ENCODE results near the gene CERS4. TPM values are rescaled to one million over a fixed set of nuclear protein-coding genes. Genes with fewer than 3 reads are reported as not detected.
"Not testable (repeated sequence)": the region's sequence is repeated elsewhere in the genome, so short reads cannot be mapped to it uniquely, and the experiment has no call there.

The CERS4 gene
- total RNA-seq, 1 donor from 2014 or later = 29.1 TPM

GRCh38 chr19:8264248-8264647 lies 55.1 kb downstream of the CERS4 start:
- H3K27ac Mint-ChIP-seq; DNase-seq (ENCODE audit: low spot score); H3K36me3 Mint-ChIP-seq (ENCODE audit: low read depth); H3K9me3 Mint-ChIP-seq; H3K4me1 Mint-ChIP-seq (ENCODE audit: low read depth); H3K27me3 Mint-ChIP-seq (ENCODE audit: low read depth); H3K4me3 Mint-ChIP-seq (ENCODE audit: low read depth); intact Hi-C loops (cut with micrococcal nuclease): not testable (repeated sequence)

DNA sequence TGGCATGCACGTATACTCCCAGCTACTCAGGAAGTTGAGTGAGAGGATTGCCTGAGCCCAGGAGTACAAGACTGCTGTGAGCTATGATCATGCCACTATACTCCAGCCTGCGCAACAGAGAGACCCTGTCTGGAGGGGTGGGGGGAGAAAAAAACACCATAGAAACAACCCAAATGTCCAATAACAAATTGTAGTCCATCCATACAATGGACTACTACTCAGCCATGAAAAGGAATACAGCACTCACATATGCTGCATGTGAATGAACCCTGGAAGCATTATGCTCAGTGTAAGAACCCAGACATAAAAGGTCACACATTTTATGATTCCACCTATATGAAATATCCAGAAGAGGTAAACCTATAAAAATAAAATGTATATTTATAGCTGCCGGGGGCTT lies 56.7 kb downstream of the CERS4 start:
- no peaks in the 10 kb centered on the region for H3K36me3 Mint-ChIP-seq (ENCODE audit: low read depth)
- H3K27me3 Mint-ChIP-seq (ENCODE audit: low read depth) = no peaks in the 10 kb centered on the region
- no peak overlapping the region for H3K27ac Mint-ChIP-seq
- H3K9me3 Mint-ChIP-seq = no peaks in the 10 kb centered on the region
- peaks cover 13% of the 10 kb centered on the region for H3K4me1 Mint-ChIP-seq (ENCODE audit: low read depth)
- no peak for DNase-seq (ENCODE audit: low spot score)
- no peak overlapping the region for H3K4me3 Mint-ChIP-seq (ENCODE audit: low read depth)
- intact Hi-C loops (cut with micrococcal nuclease) = no loop called here

- Mint-ChIP-seq H3K27me3 (ENCODE audit: low read depth) (no peaks in the 10 kb centered on the region), H3K4me3 (ENCODE audit: low read depth) (peak overlapping the region; percentile 74), H3K4me1 (ENCODE audit: low read depth) (peaks cover 13% of the 10 kb centered on the region), H3K36me3 (ENCODE audit: low read depth) (no peaks in the 10 kb centered on the region), H3K9me3 (no peaks in the 10 kb centered on the region), H3K27ac (peak overlapping the region; percentile 82)
- intact Hi-C loops (cut with micrococcal nuclease) = no loop called here
- peak; percentile 6 for DNase-seq (ENCODE audit: low spot score)
These were observed 60.6 kb downstream of the CERS4 start for GRCh38 chr19:8269724-8270123.

DNA sequence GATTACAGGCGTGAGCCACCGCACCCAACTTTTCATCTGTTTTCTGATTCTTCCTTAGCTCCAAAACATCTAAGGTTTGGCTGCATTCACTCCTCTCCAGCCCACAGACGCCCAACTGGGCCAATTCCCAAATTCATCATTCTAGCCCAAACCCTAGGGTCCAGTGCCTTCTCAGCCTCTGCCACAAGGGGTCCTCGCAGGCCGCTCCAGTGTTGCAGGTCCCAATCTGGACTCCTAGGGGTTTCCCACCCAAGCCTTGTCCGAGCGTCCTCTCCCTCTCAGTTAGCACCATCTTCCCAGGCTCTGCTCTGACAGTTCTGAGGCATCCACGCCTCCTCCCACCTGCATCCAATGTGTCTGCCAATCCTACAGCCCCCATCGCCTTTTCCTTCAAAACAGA lies 67.3 kb downstream of the CERS4 start:
- H3K27ac Mint-ChIP-seq; intact Hi-C loops (cut with micrococcal nuclease); H3K4me3 Mint-ChIP-seq (ENCODE audit: low read depth); H3K4me1 Mint-ChIP-seq (ENCODE audit: low read depth); DNase-seq (ENCODE audit: low spot score); H3K9me3 Mint-ChIP-seq; H3K27me3 Mint-ChIP-seq (ENCODE audit: low read depth); H3K36me3 Mint-ChIP-seq (ENCODE audit: low read depth): not testable (repeated sequence)

DNA sequence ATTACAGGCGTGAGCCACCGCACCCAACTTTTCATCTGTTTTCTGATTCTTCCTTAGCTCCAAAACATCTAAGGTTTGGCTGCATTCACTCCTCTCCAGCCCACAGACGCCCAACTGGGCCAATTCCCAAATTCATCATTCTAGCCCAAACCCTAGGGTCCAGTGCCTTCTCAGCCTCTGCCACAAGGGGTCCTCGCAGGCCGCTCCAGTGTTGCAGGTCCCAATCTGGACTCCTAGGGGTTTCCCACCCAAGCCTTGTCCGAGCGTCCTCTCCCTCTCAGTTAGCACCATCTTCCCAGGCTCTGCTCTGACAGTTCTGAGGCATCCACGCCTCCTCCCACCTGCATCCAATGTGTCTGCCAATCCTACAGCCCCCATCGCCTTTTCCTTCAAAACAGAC lies 82.2 kb downstream of the CERS4 start:
- intact Hi-C loops (cut with micrococcal nuclease); H3K36me3 Mint-ChIP-seq (ENCODE audit: low read depth); H3K4me1 Mint-ChIP-seq (ENCODE audit: low read depth); H3K27ac Mint-ChIP-seq; H3K9me3 Mint-ChIP-seq; DNase-seq (ENCODE audit: low spot score); H3K27me3 Mint-ChIP-seq (ENCODE audit: low read depth); H3K4me3 Mint-ChIP-seq (ENCODE audit: low read depth): not testable (repeated sequence)

DNA sequence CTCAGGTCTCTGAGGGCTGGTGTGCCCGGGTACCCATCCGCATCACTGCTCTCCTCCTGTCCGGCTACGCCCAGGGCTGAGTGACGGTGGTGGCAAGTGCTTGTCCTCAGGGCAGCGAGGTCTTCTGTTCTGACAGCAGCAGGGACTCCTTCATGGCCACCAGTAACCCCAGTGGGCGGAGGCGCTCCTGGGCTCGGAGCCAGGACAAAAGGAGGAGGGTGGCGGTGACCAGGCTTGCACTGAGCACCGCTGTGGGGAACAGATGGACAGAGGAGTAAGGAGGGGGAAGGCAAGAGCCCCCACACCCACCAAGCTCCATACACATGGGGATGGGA lies 93.2 kb downstream of the CERS4 start:
- Mint-ChIP-seq H3K4me3 (ENCODE audit: low read depth) (no peak overlapping the region), H3K4me1 (ENCODE audit: low read depth) (peaks cover 10% of the 10 kb centered on the region), H3K27ac (no peak overlapping the region), H3K9me3 (no peaks in the 10 kb centered on the region), H3K27me3 (ENCODE audit: low read depth) (no peaks in the 10 kb centered on the region), H3K36me3 (ENCODE audit: low read depth) (peaks cover 28% of the 10 kb centered on the region)
- intact Hi-C loops (cut with micrococcal nuclease) = no loop called here
- DNase-seq (ENCODE audit: low spot score) = no peak

- intact Hi-C loops (cut with micrococcal nuclease) = no loop called here
These were observed 93.6 kb downstream of the CERS4 start for GRCh38 chr19:8302734-8303133.

GRCh38 chr19:8304841-8305621 lies 95.9 kb downstream of the CERS4 start:
- no peak overlapping the region for H3K4me3 Mint-ChIP-seq (ENCODE audit: low read depth)
- DNase-seq (ENCODE audit: low spot score) = peak; percentile 16
- H3K4me1 Mint-ChIP-seq (ENCODE audit: low read depth) = peaks cover 19% of the 10 kb centered on the region
- H3K27me3 Mint-ChIP-seq (ENCODE audit: low read depth) = no peaks in the 10 kb centered on the region
- no peaks in the 10 kb centered on the region for H3K9me3 Mint-ChIP-seq
- H3K36me3 Mint-ChIP-seq (ENCODE audit: low read depth) = peaks cover 42% of the 10 kb centered on the region
- H3K27ac Mint-ChIP-seq = no peak overlapping the region
- intact Hi-C loops (cut with micrococcal nuclease) = no loop called here

More at GRCh38 chr19:8302734-8303133, 93.6 kb downstream of the CERS4 start:
- Mint-ChIP-seq H3K27ac (no peak overlapping the region), H3K4me3 (ENCODE audit: low read depth) (no peak overlapping the region), H3K27me3 (ENCODE audit: low read depth) (no peaks in the 10 kb centered on the region), H3K4me1 (ENCODE audit: low read depth) (peaks cover 12% of the 10 kb centered on the region), H3K36me3 (ENCODE audit: low read depth) (peaks cover 31% of the 10 kb centered on the region), H3K9me3 (no peaks in the 10 kb centered on the region)
- DNase-seq (ENCODE audit: low spot score) = peak; percentile 6

DNA sequence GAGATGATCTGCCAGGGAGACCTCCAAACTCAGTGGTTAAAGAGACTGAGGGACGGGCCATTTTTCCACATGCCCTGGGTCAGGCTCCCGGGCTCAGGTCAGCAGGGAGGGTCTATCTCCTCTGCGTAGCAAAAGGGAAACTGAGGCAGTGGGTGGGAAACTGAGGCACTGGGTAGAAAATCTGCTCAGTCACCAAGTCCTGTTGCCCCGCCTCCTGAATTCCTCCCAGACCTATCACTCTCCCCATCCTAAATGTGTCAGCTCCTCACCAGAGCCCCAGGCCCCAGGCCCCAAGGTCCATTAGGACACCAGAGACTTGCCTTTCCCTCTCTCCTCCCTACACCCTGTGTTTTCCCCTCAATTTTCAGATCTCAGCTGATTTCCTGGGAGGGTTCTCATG lies 96.6 kb downstream of the CERS4 start:
- H3K36me3 Mint-ChIP-seq (ENCODE audit: low read depth) = peaks cover 42% of the 10 kb centered on the region
- no peak overlapping the region for H3K27ac Mint-ChIP-seq
- no peaks in the 10 kb centered on the region for H3K9me3 Mint-ChIP-seq
- no peaks in the 10 kb centered on the region for H3K27me3 Mint-ChIP-seq (ENCODE audit: low read depth)
- H3K4me3 Mint-ChIP-seq (ENCODE audit: low read depth) = peak overlapping the region; percentile 88
- peaks cover 19% of the 10 kb centered on the region for H3K4me1 Mint-ChIP-seq (ENCODE audit: low read depth)
- intact Hi-C loops (cut with micrococcal nuclease) = no loop called here
- no peak for DNase-seq (ENCODE audit: low spot score)

DNA sequence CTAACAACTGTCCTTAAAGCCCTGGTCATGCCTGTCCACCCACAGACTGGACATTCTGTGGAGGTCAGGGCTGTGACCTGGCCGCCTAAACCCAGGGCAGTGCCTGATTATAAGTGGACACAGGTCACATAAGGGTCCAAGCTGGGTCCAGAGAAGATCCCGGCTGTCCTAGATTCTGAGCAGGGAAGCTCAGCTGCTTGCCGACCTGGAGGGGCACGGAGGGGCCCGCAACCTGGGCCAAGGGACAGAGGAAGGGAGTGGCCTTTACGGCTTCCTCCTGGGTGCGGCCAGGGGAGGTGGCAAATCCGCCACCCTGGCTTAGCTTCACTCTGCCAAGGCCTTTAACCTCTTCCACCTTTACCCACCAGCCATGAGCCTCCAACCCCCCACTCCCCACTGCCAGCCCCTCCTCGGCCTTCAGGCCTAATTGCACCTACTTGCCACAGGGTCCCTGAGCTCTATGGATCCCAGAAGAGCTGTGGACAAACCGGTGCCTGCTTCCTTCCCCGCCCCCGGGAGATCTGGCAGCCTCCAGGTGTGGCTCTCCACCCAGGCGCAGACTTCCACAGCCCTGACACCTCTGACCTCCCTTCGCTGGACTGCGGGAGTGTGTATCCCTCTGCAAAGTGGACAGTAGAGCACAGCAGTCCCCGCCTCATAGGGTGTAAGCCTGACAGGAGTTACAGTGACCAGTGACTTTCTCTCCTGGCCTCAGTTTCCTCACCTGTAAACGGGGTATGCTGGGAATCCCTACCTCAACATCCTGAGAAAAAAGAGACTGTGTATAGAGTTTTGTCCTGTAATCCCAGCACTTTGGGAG lies 97.3 kb downstream of the CERS4 start:
- Mint-ChIP-seq H3K4me1 (ENCODE audit: low read depth) (peaks cover 19% of the 10 kb centered on the region), H3K9me3 (no peaks in the 10 kb centered on the region), H3K27ac (peak overlapping the region; percentile 81), H3K27me3 (ENCODE audit: low read depth) (no peaks in the 10 kb centered on the region), H3K4me3 (ENCODE audit: low read depth) (peak overlapping the region; percentile 88), H3K36me3 (ENCODE audit: low read depth) (peaks cover 48% of the 10 kb centered on the region)
- no peak for DNase-seq (ENCODE audit: low spot score)
- intact Hi-C loops (cut with micrococcal nuclease) = no loop called here

- intact Hi-C loops (cut with micrococcal nuclease) = no loop called here
These were observed 98.3 kb downstream of the CERS4 start for GRCh38 chr19:8307400-8307964.

DNA sequence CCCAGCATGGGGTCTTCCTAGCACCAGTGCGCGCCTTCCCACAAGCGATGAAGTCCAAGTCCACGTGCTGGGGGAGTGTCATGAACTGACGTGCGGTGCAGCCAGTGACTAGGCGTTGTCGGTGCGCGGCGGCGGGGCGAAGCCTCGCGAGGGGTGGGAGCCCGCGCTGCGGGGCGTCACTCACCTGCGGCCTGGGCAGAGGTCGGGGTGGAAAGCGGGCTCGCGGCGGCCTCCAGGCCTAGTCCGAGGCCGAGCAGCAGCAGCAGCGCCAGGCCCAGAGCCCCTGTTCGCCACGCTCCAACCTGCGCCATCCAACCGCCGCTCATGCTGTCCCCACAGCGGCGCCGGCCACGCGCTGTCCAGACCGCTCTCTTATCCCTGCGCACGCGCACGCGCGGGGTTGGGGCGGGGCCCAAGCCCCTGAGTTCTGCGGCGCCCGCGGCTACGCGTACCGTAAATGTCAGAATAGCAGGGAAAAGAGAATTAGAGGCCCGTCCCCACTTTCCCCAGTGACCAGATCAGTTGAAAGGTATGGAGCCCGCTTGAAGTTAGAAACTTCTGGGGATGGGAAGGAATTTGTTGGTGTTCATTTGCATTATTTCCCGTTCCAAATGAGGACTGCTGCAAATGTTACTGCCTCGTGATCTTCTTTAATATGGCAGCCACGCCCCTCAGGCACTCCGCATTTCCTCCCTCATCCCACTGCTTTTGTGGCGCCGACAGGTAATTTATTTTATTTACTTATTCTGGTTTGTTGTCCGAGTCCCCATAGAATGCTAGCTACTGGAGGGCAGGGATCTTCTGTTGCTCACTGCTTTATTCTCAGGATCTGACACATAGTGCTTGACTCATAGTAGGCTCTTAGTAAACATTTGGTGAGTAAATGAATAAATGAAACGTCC lies 99.0 kb downstream of the CERS4 start, which contains the start of gene CD320:
CD320 (minus strand) TSS at position 394 of the 902 bp plus-strand sequence; CDS start at position 326, 68 bp downstream.
- no peaks in the 10 kb centered on the region for H3K27me3 Mint-ChIP-seq (ENCODE audit: low read depth)
- H3K9me3 Mint-ChIP-seq = no peaks in the 10 kb centered on the region
- H3K4me3 Mint-ChIP-seq (ENCODE audit: low read depth) = peak within 1 kb of the TSS; percentile 88
- H3K4me1 Mint-ChIP-seq (ENCODE audit: low read depth) = peaks cover 19% of the 10 kb centered on the region
- DNase-seq (ENCODE audit: low spot score) = peak; percentile 85
- H3K36me3 Mint-ChIP-seq (ENCODE audit: low read depth) = peaks cover 40% of the 10 kb centered on the region
- intact Hi-C loops (cut with micrococcal nuclease) = loop anchor here (1.0 kb wide), 1 partner anchor 13 kb away; the partner anchor contains the start of genes NDUFA7 and RPS28
- peak within 1 kb of the TSS; percentile 88 for H3K27ac Mint-ChIP-seq

More at GRCh38 chr19:8307400-8307964, 98.3 kb downstream of the CERS4 start:
- Mint-ChIP-seq H3K4me3 (ENCODE audit: low read depth) (peak overlapping the region; percentile 88), H3K4me1 (ENCODE audit: low read depth) (peaks cover 19% of the 10 kb centered on the region), H3K36me3 (ENCODE audit: low read depth) (peaks cover 41% of the 10 kb centered on the region), H3K27ac (peak overlapping the region; percentile 81), H3K9me3 (no peaks in the 10 kb centered on the region), H3K27me3 (ENCODE audit: low read depth) (no peaks in the 10 kb centered on the region)
- DNase-seq (ENCODE audit: low spot score) = no peak
